ENCODE measurements around the gene CAPZA1. TPM values are rescaled to one million over a fixed set of nuclear protein-coding genes. Genes with fewer than 3 reads are reported as not detected.

CAPZA1 gene
- total RNA-seq, 1 donor from 2014 or later = 311 TPM

- TF ChIP-seq CTCF (conservative IDR thresholded peaks at IDR 0.05; ENCODE audit: low read depth, low read length) = no peak
- DNase-seq (ENCODE audit: low read depth) = no peak
- no peak overlapping the region for H3K4me3 ChIP-seq (ENCODE audit: low read depth, low read length)
These were observed 74.8 kb downstream of the CAPZA1 start for GRCh38 chr1:112694363-112694929.

- no peak for TF ChIP-seq CTCF (conservative IDR thresholded peaks at IDR 0.05; ENCODE audit: low read depth, low read length)
- no peak for DNase-seq (ENCODE audit: low read depth)
- H3K4me3 ChIP-seq (ENCODE audit: low read depth, low read length) = no peak overlapping the region
These were observed 75.6 kb downstream of the CAPZA1 start for GRCh38 chr1:112695276-112695675.

GRCh38 chr1:112696578-112697314 is 77.1 kb downstream of the CAPZA1 start:
- no peak for DNase-seq (ENCODE audit: low read depth)
- TF ChIP-seq CTCF (conservative IDR thresholded peaks at IDR 0.05; ENCODE audit: low read depth, low read length) = no peak
- H3K4me3 ChIP-seq (ENCODE audit: low read depth, low read length) = no peak overlapping the region

- DNase-seq (ENCODE audit: low read depth) = no peak
- TF ChIP-seq CTCF (conservative IDR thresholded peaks at IDR 0.05; ENCODE audit: low read depth, low read length) = no peak
- H3K4me3 ChIP-seq (ENCODE audit: low read depth, low read length) = no peak overlapping the region
These were observed 78.2 kb downstream of the CAPZA1 start for GRCh38 chr1:112697781-112698201.

GRCh38 chr1:112698366-112699310 is 79.0 kb downstream of the CAPZA1 start:
- TF ChIP-seq CTCF (conservative IDR thresholded peaks at IDR 0.05; ENCODE audit: low read depth, low read length) = no peak
- no peak overlapping the region for H3K4me3 ChIP-seq (ENCODE audit: low read depth, low read length)
- no peak for DNase-seq (ENCODE audit: low read depth)

GRCh38 chr1:112699425-112700144 is 80.0 kb downstream of the CAPZA1 start:
- H3K4me3 ChIP-seq (ENCODE audit: low read depth, low read length) = no peak overlapping the region
- no peak for DNase-seq (ENCODE audit: low read depth)

More at GRCh38 chr1:112699425-112700144, 80.0 kb downstream of the CAPZA1 start:
- no peak for TF ChIP-seq CTCF (conservative IDR thresholded peaks at IDR 0.05; ENCODE audit: low read depth, low read length)
